ENCODE results near the gene TRIM16.
"Not testable (repeated sequence)": the region's sequence is repeated elsewhere in the genome, so short reads cannot be mapped to it uniquely, and the experiment has no call there.

The TRIM16 gene

DNA sequence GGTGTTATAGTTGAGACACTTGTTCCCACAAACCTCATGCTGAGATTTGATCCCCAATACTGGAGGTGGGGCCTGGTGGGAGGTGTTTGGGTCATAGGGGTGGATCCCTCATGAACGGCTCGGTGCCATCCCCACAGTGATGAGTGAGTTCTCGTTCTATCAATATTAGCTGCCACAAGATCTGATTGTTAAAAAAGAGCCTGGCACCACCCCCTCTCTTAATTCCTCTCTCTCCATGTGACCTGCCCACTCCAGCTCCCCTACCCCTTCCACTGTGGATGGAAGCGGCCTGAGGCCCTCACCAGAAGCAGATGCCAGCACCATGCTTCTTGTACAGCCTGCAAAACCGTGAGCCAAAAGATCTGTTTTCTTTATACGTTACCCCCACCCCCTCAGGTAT lies 31.2 kb downstream of the TRIM16 start:
- intact Hi-C loops (cut with DNase I; ENCODE audit: low total_unique reads), result no loop called here
- Histone ChIP-seq H3K27me3 (no peaks in the 10 kb centered on the region), H3K36me3 (no peaks in the 10 kb centered on the region), H3K4me3 (no peak overlapping the region), H3K9me3 (no peaks in the 10 kb centered on the region), H3K4me1 (peaks cover 0 to 31% (median 24%) of the 10 kb centered on the region in 4 donors), H3K27ac (no peak overlapping the region)
- TF ChIP-seq, protein P1, sequence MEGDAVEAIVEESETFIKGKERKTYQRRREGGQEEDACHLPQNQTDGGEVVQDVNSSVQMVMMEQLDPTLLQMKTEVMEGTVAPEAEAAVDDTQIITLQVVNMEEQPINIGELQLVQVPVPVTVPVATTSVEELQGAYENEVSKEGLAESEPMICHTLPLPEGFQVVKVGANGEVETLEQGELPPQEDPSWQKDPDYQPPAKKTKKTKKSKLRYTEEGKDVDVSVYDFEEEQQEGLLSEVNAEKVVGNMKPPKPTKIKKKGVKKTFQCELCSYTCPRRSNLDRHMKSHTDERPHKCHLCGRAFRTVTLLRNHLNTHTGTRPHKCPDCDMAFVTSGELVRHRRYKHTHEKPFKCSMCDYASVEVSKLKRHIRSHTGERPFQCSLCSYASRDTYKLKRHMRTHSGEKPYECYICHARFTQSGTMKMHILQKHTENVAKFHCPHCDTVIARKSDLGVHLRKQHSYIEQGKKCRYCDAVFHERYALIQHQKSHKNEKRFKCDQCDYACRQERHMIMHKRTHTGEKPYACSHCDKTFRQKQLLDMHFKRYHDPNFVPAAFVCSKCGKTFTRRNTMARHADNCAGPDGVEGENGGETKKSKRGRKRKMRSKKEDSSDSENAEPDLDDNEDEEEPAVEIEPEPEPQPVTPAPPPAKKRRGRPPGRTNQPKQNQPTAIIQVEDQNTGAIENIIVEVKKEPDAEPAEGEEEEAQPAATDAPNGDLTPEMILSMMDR (IDR thresholded peaks at IDR 0.05), result no peak
- DNase-seq, result no peak

DNA sequence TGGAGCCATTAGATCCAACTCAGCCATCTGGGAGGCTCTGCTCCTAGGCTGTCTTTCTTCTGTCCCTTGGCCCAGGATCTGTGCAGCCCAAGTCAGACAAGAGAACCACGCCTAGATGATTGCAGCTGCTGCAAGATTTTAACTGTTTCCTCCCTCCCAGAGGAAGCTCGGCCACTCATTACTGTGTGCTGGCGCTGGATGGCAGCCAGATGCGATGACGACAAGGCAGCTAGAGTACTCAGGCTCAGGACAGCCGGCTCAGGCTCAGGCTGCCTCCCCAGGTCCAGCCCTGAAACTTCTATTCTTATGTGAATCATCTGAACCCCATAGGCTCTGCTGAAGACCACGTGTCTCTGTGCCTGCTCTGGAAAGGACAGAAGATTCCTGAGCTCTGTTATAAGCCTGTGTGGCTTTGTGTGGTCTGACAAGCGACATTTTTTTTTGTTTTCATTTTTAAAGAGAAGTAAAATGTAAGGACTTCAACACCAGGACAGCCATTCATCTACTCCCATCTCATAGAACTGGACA lies 32.5 kb downstream of the TRIM16 start:
- intact Hi-C loops (cut with DNase I; ENCODE audit: low total_unique reads), result no loop called here
- H3K9me3 ChIP-seq, result no peaks in the 10 kb centered on the region
- peaks cover 0 to 31% (median 24%) of the 10 kb centered on the region in 4 donors for H3K4me1 ChIP-seq
- TF ChIP-seq, protein P1 (IDR thresholded peaks at IDR 0.05), result no peak
- no peaks in the 10 kb centered on the region for H3K27me3 ChIP-seq
- no peaks in the 10 kb centered on the region for H3K36me3 ChIP-seq
- H3K4me3 ChIP-seq, result peak overlapping the region; percentile 54 to 59
- peak overlapping the region; percentile 61 to 76 for H3K27ac ChIP-seq
- peak; percentile 95 to 96 for DNase-seq

DNA sequence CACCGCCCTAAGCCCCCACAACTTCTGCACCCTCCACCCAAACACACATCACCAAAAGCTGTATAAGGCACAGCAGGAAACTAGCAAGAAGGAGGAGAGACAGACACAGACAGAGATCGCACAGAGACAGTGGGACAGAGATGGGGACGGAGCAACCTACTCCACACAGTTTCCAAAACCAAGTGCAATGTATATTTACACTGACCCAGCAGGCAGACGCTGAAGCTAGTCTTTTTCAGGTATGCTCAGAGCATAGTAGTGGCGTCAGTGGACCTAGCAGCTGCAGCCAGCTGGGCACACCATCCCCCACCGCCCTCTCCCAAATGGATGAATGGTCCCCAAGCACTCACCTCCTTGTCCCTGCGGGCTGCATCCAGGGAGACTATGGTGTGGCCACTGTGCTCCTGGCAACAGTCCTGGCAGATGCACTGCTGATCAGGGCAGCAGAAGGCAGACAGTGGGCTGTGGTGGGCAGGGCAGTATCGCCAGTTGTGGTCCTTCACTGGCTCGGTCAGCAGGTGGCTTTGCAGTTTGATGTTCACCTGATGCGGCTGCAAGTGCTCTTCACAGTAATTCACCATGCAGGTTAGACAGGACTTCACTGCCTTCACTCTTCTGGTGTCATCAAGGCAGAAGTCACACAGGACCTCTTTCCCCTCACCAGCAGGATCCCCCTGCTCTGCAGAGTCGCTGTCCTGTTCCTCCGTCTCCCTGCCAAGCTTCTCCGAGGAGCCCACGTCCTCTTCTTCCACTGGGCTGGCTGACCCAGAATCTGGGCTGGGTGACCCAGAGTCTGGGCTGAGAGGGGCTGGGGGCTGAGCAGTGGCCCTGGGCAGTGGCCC lies 33.1 kb downstream of the TRIM16 start:
- Histone ChIP-seq H3K9me3 (no peaks in the 10 kb centered on the region), H3K27me3 (no peaks in the 10 kb centered on the region), H3K36me3 (no peaks in the 10 kb centered on the region), H3K4me3 (peak overlapping the region; percentile 54 to 59), H3K27ac (peak overlapping the region; percentile 61 to 76), H3K4me1 (peaks cover 0 to 31% (median 25%) of the 10 kb centered on the region in 4 donors)
- TF ChIP-seq, protein P1 (IDR thresholded peaks at IDR 0.05), result no peak
- no peak for DNase-seq
- intact Hi-C loops (cut with DNase I; ENCODE audit: low total_unique reads), result no loop called here

DNA sequence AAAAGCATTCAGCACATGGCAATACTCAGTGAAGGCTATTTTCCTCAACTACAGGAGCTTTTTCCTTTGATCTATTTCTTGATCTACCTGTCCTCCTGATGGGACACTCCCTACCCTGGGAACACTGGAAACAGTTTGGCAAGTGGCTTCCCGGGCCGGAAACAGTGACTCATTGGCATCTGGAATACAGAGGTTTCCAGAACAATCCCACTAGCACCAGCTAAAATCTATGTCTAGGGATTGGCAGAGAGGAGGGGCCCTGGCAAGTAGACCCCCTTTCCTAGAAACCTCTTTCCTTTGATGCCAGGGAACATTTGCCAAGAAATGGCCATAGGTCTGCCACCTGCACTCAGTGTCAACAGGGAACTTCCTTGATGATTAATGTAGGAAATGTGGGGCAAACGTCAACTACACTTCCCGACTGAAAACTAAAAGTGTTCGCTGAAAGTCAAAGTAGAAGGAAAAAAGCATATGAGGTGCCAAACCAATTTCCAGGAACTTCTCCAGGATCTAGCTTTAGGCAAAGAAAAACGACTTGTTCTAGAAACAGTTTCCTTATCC lies 34.2 kb downstream of the TRIM16 start:
- peak; percentile 46 to 73 for DNase-seq
- Histone ChIP-seq H3K4me1 (peaks cover 0 to 38% (median 29%) of the 10 kb centered on the region in 4 donors), H3K27ac (peak overlapping the region; percentile 61 to 76), H3K4me3 (peak overlapping the region; percentile 54 to 59), H3K27me3 (no peaks in the 10 kb centered on the region), H3K9me3 (no peaks in the 10 kb centered on the region), H3K36me3 (no peaks in the 10 kb centered on the region)
- TF ChIP-seq, protein P1 (IDR thresholded peaks at IDR 0.05), result no peak
- intact Hi-C loops (cut with DNase I; ENCODE audit: low total_unique reads), result no loop called here

DNA sequence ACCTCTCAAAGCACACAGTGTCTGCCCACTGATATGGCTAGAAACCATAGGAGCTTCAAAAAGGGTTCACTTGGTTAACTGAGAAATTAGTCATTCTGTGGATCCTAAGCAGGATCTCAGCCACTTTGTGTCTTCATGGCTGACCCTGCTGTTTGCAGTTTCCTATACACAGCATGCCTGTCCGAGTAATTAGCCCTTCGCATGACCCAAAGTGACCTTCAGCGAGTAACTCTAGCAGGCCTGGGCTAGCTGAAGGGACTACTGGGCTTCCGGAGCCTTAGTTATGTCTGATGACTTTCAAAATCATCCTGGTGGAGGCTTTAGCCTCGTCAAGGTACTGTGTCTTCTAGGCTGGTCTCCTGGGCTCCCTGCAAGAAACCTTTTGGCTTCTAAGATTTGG lies 35.7 kb downstream of the TRIM16 start:
- peaks cover 0 to 40% (median 30%) of the 10 kb centered on the region in 4 donors for H3K4me1 ChIP-seq
- H3K27ac ChIP-seq, result no peak overlapping the region
- no peak for DNase-seq
- H3K36me3 ChIP-seq, result no peaks in the 10 kb centered on the region
- H3K9me3 ChIP-seq, result no peaks in the 10 kb centered on the region
- H3K27me3 ChIP-seq, result no peaks in the 10 kb centered on the region
- TF ChIP-seq, protein P1 (IDR thresholded peaks at IDR 0.05), result no peak
- intact Hi-C loops (cut with DNase I; ENCODE audit: low total_unique reads), result no loop called here
- no peak overlapping the region for H3K4me3 ChIP-seq

DNA sequence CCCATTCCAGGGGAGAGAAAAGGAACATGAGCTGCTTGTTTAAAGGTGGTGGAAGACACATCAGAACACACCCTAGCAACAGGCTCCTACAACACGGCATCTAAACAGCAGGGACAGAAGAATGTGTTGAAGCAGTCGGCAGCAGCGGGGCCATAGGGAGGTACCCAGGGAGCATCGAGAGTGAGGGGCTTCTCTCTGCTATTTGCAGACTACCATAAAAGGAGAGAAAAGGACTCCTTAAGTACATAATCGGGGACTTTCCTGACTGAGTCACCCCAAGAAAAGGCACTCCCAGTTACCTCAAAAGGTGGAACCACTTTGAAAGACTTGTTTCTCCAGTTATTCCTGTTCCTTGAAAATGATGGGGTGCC lies 38.2 kb downstream of the TRIM16 start:
- H3K36me3 ChIP-seq; intact Hi-C loops (cut with DNase I; ENCODE audit: low total_unique reads); DNase-seq; H3K27me3 ChIP-seq; H3K9me3 ChIP-seq; H3K4me3 ChIP-seq: not testable (repeated sequence)
- H3K27ac ChIP-seq, result peak overlapping the region in 1 of 2 donors; percentile 48
- H3K4me1 ChIP-seq, result peaks cover 0 to 32% (median 21%) of the 10 kb centered on the region in 4 donors

DNA sequence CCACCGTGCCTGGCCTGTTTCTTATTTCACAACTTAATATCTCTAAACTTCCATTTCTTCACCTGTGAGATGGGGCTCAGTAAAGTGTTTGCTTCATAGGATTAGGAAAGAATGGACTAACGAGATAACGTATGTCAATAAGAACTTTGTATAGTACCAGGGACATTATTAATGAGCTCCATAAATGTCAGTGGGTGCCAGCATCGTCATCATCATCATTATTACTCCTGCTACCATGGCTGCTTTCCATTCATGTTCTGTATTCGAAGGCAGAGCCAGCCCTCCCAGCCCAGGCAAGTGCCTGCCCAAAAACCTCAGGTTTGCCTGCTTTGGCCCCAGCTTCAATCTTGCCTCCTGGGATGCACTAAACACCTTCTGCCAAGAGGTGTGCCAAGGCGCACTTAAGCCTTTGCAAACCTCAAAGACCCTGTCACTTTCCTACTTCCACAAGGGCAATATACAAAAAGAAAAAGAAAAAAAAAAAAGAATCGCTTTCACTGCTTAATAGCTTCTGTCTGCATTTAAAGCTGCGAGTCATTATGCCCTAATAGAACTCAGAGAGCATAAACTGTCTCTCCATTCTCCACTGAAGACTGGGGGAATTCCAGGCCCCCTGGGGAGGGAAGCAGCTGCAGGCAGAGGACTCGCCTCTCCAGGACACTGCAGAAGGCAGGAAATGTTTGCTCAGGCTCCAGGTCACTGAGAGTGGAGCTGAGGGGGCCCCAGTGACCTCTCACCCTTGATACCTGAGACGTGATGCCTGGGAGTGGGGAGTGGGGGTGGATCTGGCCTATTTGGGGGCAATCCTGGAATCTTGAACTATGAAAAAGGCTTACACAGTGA lies 38.8 kb downstream of the TRIM16 start:
- peaks cover 0 to 26% (median 15%) of the 10 kb centered on the region in 4 donors for H3K4me1 ChIP-seq
- H3K36me3 ChIP-seq; H3K27me3 ChIP-seq; intact Hi-C loops (cut with DNase I; ENCODE audit: low total_unique reads); H3K4me3 ChIP-seq; DNase-seq; H3K9me3 ChIP-seq: not testable (repeated sequence)
- peak overlapping the region in 1 of 2 donors; percentile 48 for H3K27ac ChIP-seq
